CD14-positive monocyte (primary cell): ENCODE results near the gene STAC. TPM values are rescaled to one million over a fixed set of nuclear protein-coding genes. Genes with fewer than 3 reads are reported as not detected.

Experiments
- DNase-seq, 3 donors: peaks; one replicate each; pipeline ENCODE4 v3.0.0-alpha.2; 2011 to 2022
- H2AFZ ChIP-seq: 2 replicates; pipeline ENCODE4 v1.6.0; 2012; ENCODE audit warnings: mild to moderate bottlenecking, low read depth, low read length, inconsistent platforms; ENCODE audit not compliant: insufficient read depth, poor library complexity, severe bottlenecking
- H3K27ac ChIP-seq, 2 donors: 1 replicate in 1 of 2; 2 replicates in 1 of 2; pipeline ENCODE4 v1.5.1; 2012 to 2013; ENCODE audit warnings: low read length in 2 of 2, control low read depth in 1 of 2, inconsistent platforms in 1 of 2, low read depth in 1 of 2, mild to moderate bottlenecking in 1 of 2
- H3K27me3 ChIP-seq, 2 donors: one replicate each; pipeline versions ENCODE4 v1.6.0 to v1.6.1; 2011 to 2013; ENCODE audit warnings: low read length in 2 of 2; ENCODE audit not compliant: control insufficient read depth in 2 of 2, insufficient read depth in 2 of 2
- H3K36me3 ChIP-seq, 2 donors: replicated peaks in 1 of 2; 1 replicate in 1 of 2; 2 replicates in 1 of 2; pipeline versions ENCODE4 v1.5.1 to v1.6.1; 2012 to 2013; ENCODE audit warnings: low read length in 2 of 2, control low read depth in 1 of 2, inconsistent platforms in 1 of 2, mild to moderate bottlenecking in 1 of 2; ENCODE audit not compliant: insufficient read depth in 2 of 2, control insufficient read depth in 1 of 2
- H3K4me1 ChIP-seq, 2 donors: 1 replicate in 1 of 2; 2 replicates in 1 of 2; pipeline versions ENCODE4 v1.5.1 to v1.6.1; 2012 to 2013; ENCODE audit warnings: low read length in 2 of 2, control low read depth in 1 of 2, inconsistent platforms in 1 of 2, mild to moderate bottlenecking in 1 of 2, moderate library complexity in 1 of 2; ENCODE audit not compliant: insufficient read depth in 2 of 2, control insufficient read depth in 1 of 2
- H3K4me2 ChIP-seq: replicated peaks from 2 replicates; pipeline ENCODE3; 2012; ENCODE audit warnings: low read length, moderate library complexity, mild to moderate bottlenecking; ENCODE audit not compliant: poor library complexity, severe bottlenecking; ENCODE audit errors: extremely low read depth
- H3K4me3 ChIP-seq, 3 experiments: fragments of 200-600 bp in 1 of 3; sonication (generic) in 1 of 3; replicated peaks in 1 of 3; 1 replicate in 2 of 3; 2 replicates in 1 of 3; pipeline ENCODE4 v1.5.1; 2011 to 2013; ENCODE audit warnings: low read length in 3 of 3, mild to moderate bottlenecking in 3 of 3, control low read depth in 2 of 3, low read depth in 2 of 3, inconsistent platforms in 1 of 3, moderate library complexity in 1 of 3
- H3K79me2 ChIP-seq: 2 replicates; pipeline ENCODE4 v1.6.0; 2012; ENCODE audit warnings: mild to moderate bottlenecking, control low read depth, inconsistent platforms, low read length, moderate library complexity; ENCODE audit not compliant: insufficient read depth
- H3K9ac ChIP-seq: 2 replicates; pipeline ENCODE4 v1.6.0; 2017; ENCODE audit warnings: low read length, mild to moderate bottlenecking; ENCODE audit not compliant: insufficient read depth, poor library complexity, severe bottlenecking
- H3K9me3 ChIP-seq, 2 donors: replicated peaks in 1 of 2; 1 replicate in 1 of 2; 2 replicates in 1 of 2; pipeline versions ENCODE4 v1.5.1 to v1.6.1; 2012 to 2013; ENCODE audit warnings: low read length in 2 of 2, control low read depth in 1 of 2; ENCODE audit not compliant: control insufficient read depth in 1 of 2, insufficient read depth in 1 of 2
- H4K20me1 ChIP-seq: 2 replicates; pipeline ENCODE4 v1.6.0; 2012; ENCODE audit warnings: mild to moderate bottlenecking, low read length, control low read depth, moderate library complexity; ENCODE audit not compliant: insufficient read depth
- H3K27ac Mint-ChIP-seq, 7 donors: one replicate each; pipeline ENCODE4 v1.8.0; 2020; ENCODE audit warnings: mild to moderate bottlenecking in 7 of 7, mixed read lengths in 7 of 7, moderate library complexity in 6 of 7, inconsistent platforms in 2 of 7
- H3K27me3 Mint-ChIP-seq, 3 donors: one replicate each; pipeline ENCODE4 v1.8.0; 2021 to 2022; ENCODE audit warnings: low read depth in 3 of 3, mild to moderate bottlenecking in 3 of 3, mixed read lengths in 3 of 3, moderate library complexity in 3 of 3, inconsistent platforms in 1 of 3
- H3K36me3 Mint-ChIP-seq, 2 donors: one replicate each; pipeline ENCODE4 v1.8.0; 2020; ENCODE audit warnings: mixed read lengths in 2 of 2, inconsistent platforms in 1 of 2, mild to moderate bottlenecking in 1 of 2
- H3K4me1 Mint-ChIP-seq: one replicate; pipeline ENCODE4 v1.8.0; 2020; ENCODE audit warnings: mild to moderate bottlenecking, mixed read lengths
- H3K4me3 Mint-ChIP-seq, 2 donors: one replicate each; pipeline ENCODE4 v1.8.0; 2020; ENCODE audit warnings: mild to moderate bottlenecking in 2 of 2, mixed read lengths in 2 of 2, moderate library complexity in 1 of 2
- H3K9me3 Mint-ChIP-seq, 7 donors: one replicate each; pipeline ENCODE4 v1.8.0; 2020 to 2022; ENCODE audit warnings: mixed read lengths in 7 of 7, mild to moderate bottlenecking in 6 of 7, moderate library complexity in 6 of 7, inconsistent platforms in 2 of 7
- CTCF ChIP-seq: fragments of 200-600 bp; IDR thresholded peaks from one replicate; pipeline ENCODE4 v1.8.0; 2022; ENCODE audit warnings: antibody characterized with exemption, mild to moderate bottlenecking
- WGBS: methylation state at CpG from one replicate; pipeline ENCODE4 v1.1.5; 2013; ENCODE audit warnings: missing lambda C conversion rate; ENCODE audit not compliant: insufficient coverage; 5-methylcytosine and 5-hydroxymethylcytosine counted together
- intact Hi-C, 2 donors: fragments of 100-400 bp; cut with micrococcal nuclease; formaldehyde crosslinking; loops; one replicate each; pipeline versions ENCODE4 v1.15.0 to v1.15.1; 2023
- polyA plus RNA-seq, 3 donors: library from polyadenylated mRNA; depleted of rRNA in 1 of 3; unstranded in 2 of 3; stranded (reverse) in 1 of 3; fragments of 300-500 nt in 2 of 3; fragments of >200 nt in 1 of 3; fragmentation: Illumina TruSeq in 2 of 3; gene quantifications; 1 replicate in 2 of 3; 2 replicates in 1 of 3; pipeline ENCODE4 v1.2.3, GENCODE V29; 2012 to 2021

Gene STAC
- polyA plus RNA-seq, 3 donors = 0.10 to 0.40 (median 0.12) TPM

GRCh38 chr3:36511791-36512486 lies 131.6 kb downstream of the STAC start:
- Mint-ChIP-seq H3K4me1 (peaks cover 6% of the 10 kb centered on the region), H3K4me3 (no peak overlapping the region), H3K27me3 (peaks cover 0 to 2% (median 0%) of the 10 kb centered on the region in 3 donors), H3K27ac (no peak overlapping the region), H3K36me3 (peaks cover 17 to 18% of the 10 kb centered on the region in 2 donors), H3K9me3 (peaks cover 5 to 22% (median 13%) of the 10 kb centered on the region in 7 donors)
- no peaks in the 10 kb centered on the region for H3K9me3 ChIP-seq
- no peaks in the 10 kb centered on the region for H3K4me1 ChIP-seq
- no peak for DNase-seq
- no peak overlapping the region for H3K4me3 ChIP-seq
- intact Hi-C loops = no loop called here
- no peak for TF ChIP-seq CTCF
- no peaks in the 10 kb centered on the region for H3K36me3 ChIP-seq
- H3K9ac ChIP-seq = no peak overlapping the region
- H3K4me2 ChIP-seq = no peak overlapping the region
- no peak overlapping the region for H3K27ac ChIP-seq
- H3K79me2 ChIP-seq = no peaks in the 10 kb centered on the region
- no peaks in the 10 kb centered on the region for H4K20me1 ChIP-seq
- 96% methylated on average over 4 of the region's 5 CpGs for WGBS
- no peak overlapping the region for H2AFZ ChIP-seq
- H3K27me3 ChIP-seq = no peaks in the 10 kb centered on the region

- no peak overlapping the region for H2AFZ ChIP-seq
- H3K27me3 ChIP-seq = no peaks in the 10 kb centered on the region
- no peaks in the 10 kb centered on the region for H4K20me1 ChIP-seq
- H3K4me3 ChIP-seq = no peak overlapping the region
- Mint-ChIP-seq H3K27ac (no peak overlapping the region), H3K4me1 (peaks cover 6% of the 10 kb centered on the region), H3K36me3 (peaks cover 15 to 18% of the 10 kb centered on the region in 2 donors), H3K4me3 (no peak overlapping the region), H3K27me3 (peaks cover 0 to 2% (median 0%) of the 10 kb centered on the region in 3 donors), H3K9me3 (peaks cover 4 to 19% (median 11%) of the 10 kb centered on the region in 7 donors)
- no peak for DNase-seq
- H3K4me2 ChIP-seq = no peak overlapping the region
- H3K79me2 ChIP-seq = no peaks in the 10 kb centered on the region
- H3K9me3 ChIP-seq = no peaks in the 10 kb centered on the region
- no peaks in the 10 kb centered on the region for H3K36me3 ChIP-seq
- H3K27ac ChIP-seq = no peak overlapping the region
- H3K4me1 ChIP-seq = no peaks in the 10 kb centered on the region
- intact Hi-C loops = no loop called here
- TF ChIP-seq CTCF = no peak
- no peak overlapping the region for H3K9ac ChIP-seq
- WGBS = 100% methylated on average over 1 of the region's 3 CpGs
Measured at GRCh38 chr3:36512555-36512954, 132.3 kb downstream of the STAC start.
